WTC11 (cell line): ENCODE results near the gene CACNA2D3. TPM values are rescaled to one million over a fixed set of nuclear protein-coding genes. Genes with fewer than 3 reads are reported as not detected.

Source experiments
- ATAC-seq: fragments of 200-7000 bp; cut with Tn5 transposase; 2 replicates; pipeline ENCODE4 v1.10.0; 2021; ENCODE audit warnings: mild to moderate bottlenecking, moderate library complexity
- CTCF ChIA-PET: fragments of 300-600 bp; sonication (Branson Sonifier 250); formaldehyde crosslinking; loops from one replicate; lab custom pipeline; 2021; ENCODE audit warnings: antibody characterized with exemption; lab: Charles Lee
- POLR2A ChIA-PET: fragments of 350-600 bp; sonication (Branson Sonifier 250); formaldehyde crosslinking; loops from one replicate; lab custom pipeline; 2021; ENCODE audit warnings: antibody characterized with exemption; lab: Charles Lee
- DNase-seq: peaks from one replicate; pipeline ENCODE4 v3.0.0; 2021; ENCODE audit warnings: low spot score
- H3K27ac Mint-ChIP-seq: 2 replicates; pipeline ENCODE4 v1.8.0; 2021; ENCODE audit warnings: mixed read lengths
- H3K27me3 Mint-ChIP-seq: 2 replicates; pipeline ENCODE4 v1.8.0; 2021; ENCODE audit warnings: low read depth, mild to moderate bottlenecking, moderate library complexity, mixed read lengths
- H3K36me3 Mint-ChIP-seq: 2 replicates; pipeline ENCODE4 v1.8.0; 2021; ENCODE audit warnings: mixed read lengths
- H3K4me1 Mint-ChIP-seq: 2 replicates; pipeline ENCODE4 v1.8.0; 2022; ENCODE audit warnings: mixed read lengths
- H3K4me3 Mint-ChIP-seq: 2 replicates; pipeline ENCODE4 v1.8.0; 2021; ENCODE audit warnings: mild to moderate bottlenecking, moderate library complexity, mixed read lengths
- H3K9me3 Mint-ChIP-seq: 2 replicates; pipeline ENCODE4 v1.8.0; 2021; ENCODE audit warnings: mixed read lengths
- AFF4 ChIP-seq: sonication (generic); formaldehyde crosslinking; IDR thresholded peaks from 2 replicates; pipeline ENCODE4 v1.8.1; 2023; ENCODE audit warnings: mild to moderate bottlenecking, missing genetic modification reagents, borderline replicate concordance
- ATF2 ChIP-seq: sonication (generic); formaldehyde crosslinking; IDR thresholded peaks from 2 replicates; pipeline ENCODE4 v1.8.1; 2022; ENCODE audit warnings: low read depth, missing genetic modification reagents, borderline replicate concordance
- ATF6 ChIP-seq: sonication (generic); formaldehyde crosslinking; IDR thresholded peaks from 2 replicates; pipeline ENCODE4 v1.8.1; 2023; ENCODE audit warnings: mild to moderate bottlenecking, missing genetic modification reagents
- CDX4 ChIP-seq: fragments of 250-450 bp; sonication (Bioruptor Pico); IDR thresholded peaks from 2 replicates; pipeline ENCODE4 v1.9.0; 2021; ENCODE audit warnings: moderate library complexity, mild to moderate bottlenecking, inconsistent platforms, borderline replicate concordance
- FOXK1 ChIP-seq: sonication (generic); formaldehyde crosslinking; IDR thresholded peaks from 2 replicates; pipeline ENCODE4 v1.8.0; 2022; ENCODE audit warnings: mild to moderate bottlenecking, moderate library complexity, missing genetic modification reagents
- GABPB1 ChIP-seq: sonication (generic); formaldehyde crosslinking; IDR thresholded peaks from 2 replicates; pipeline ENCODE4 v1.8.1; 2023; ENCODE audit warnings: mild to moderate bottlenecking, missing genetic modification reagents
- GTF2I ChIP-seq: fragments of 250-450 bp; sonication (Bioruptor Pico); conservative IDR thresholded peaks from 2 replicates; pipeline ENCODE4 v1.4.0; 2021; ENCODE audit warnings: mild to moderate bottlenecking
- IRF2 ChIP-seq: sonication (generic); formaldehyde crosslinking; IDR thresholded peaks from 2 replicates; pipeline ENCODE4 v1.8.0; 2022; ENCODE audit warnings: low read depth, missing genetic modification reagents, borderline replicate concordance
- JUN ChIP-seq: sonication (generic); formaldehyde crosslinking; IDR thresholded peaks from 2 replicates; pipeline ENCODE4 v1.8.0; 2023; ENCODE audit warnings: mild to moderate bottlenecking, missing genetic modification reagents
- KAT7 ChIP-seq: sonication (generic); formaldehyde crosslinking; IDR thresholded peaks from 2 replicates; pipeline ENCODE4 v1.8.1; 2023; ENCODE audit warnings: missing genetic modification reagents, mild to moderate bottlenecking, borderline replicate concordance
- NFYB ChIP-seq: sonication (generic); formaldehyde crosslinking; conservative IDR thresholded peaks from 2 replicates; pipeline ENCODE4 v1.8.0; 2022; ENCODE audit warnings: low read depth, missing genetic modification reagents
- OVOL2 ChIP-seq: fragments of 250-450 bp; sonication (Bioruptor Pico); IDR thresholded peaks from 2 replicates; pipeline ENCODE4 v1.9.0; 2021; ENCODE audit warnings: mild to moderate bottlenecking, borderline replicate concordance
- SMAD3 ChIP-seq: sonication (generic); formaldehyde crosslinking; IDR thresholded peaks from 2 replicates; pipeline ENCODE4 v1.8.0; 2022; ENCODE audit warnings: missing genetic modification reagents, mild to moderate bottlenecking, borderline replicate concordance
- SMAD4 ChIP-seq: sonication (generic); formaldehyde crosslinking; IDR thresholded peaks from 2 replicates; pipeline ENCODE4 v1.8.0; 2022; ENCODE audit warnings: mild to moderate bottlenecking, missing genetic modification reagents
- TCF7 ChIP-seq: sonication (generic); formaldehyde crosslinking; IDR thresholded peaks from 2 replicates; pipeline ENCODE4 v1.8.0; 2022; ENCODE audit warnings: mild to moderate bottlenecking, low read depth, missing genetic modification reagents, moderate library complexity
- TEAD1 ChIP-seq: sonication (generic); formaldehyde crosslinking; IDR thresholded peaks from 2 replicates; pipeline ENCODE4 v1.8.0; 2022; ENCODE audit warnings: mild to moderate bottlenecking, missing genetic modification reagents
- USF1 ChIP-seq: sonication (generic); formaldehyde crosslinking; IDR thresholded peaks from 2 replicates; pipeline ENCODE4 v1.8.0; 2022; ENCODE audit warnings: mild to moderate bottlenecking, missing genetic modification reagents
- ZBTB21 ChIP-seq: sonication (generic); formaldehyde crosslinking; IDR thresholded peaks from 2 replicates; pipeline ENCODE4 v1.8.1; 2023; ENCODE audit warnings: mild to moderate bottlenecking, missing genetic modification reagents, borderline replicate concordance
- ZNF121 ChIP-seq: sonication (generic); formaldehyde crosslinking; IDR thresholded peaks from 2 replicates; pipeline ENCODE4 v1.8.0; 2023; ENCODE audit warnings: missing genetic modification reagents
- ZNF219 ChIP-seq: sonication (generic); formaldehyde crosslinking; IDR thresholded peaks from 2 replicates; pipeline ENCODE4 v1.8.0; 2023; ENCODE audit warnings: missing genetic modification reagents, mild to moderate bottlenecking, borderline replicate concordance
- ZNF232 ChIP-seq: sonication (generic); formaldehyde crosslinking; IDR thresholded peaks from 2 replicates; pipeline ENCODE4 v1.8.0; 2022; ENCODE audit warnings: mild to moderate bottlenecking, missing genetic modification reagents
- ZNF416 ChIP-seq: fragments of 250-450 bp; sonication (Bioruptor Pico); IDR thresholded peaks from 2 replicates; pipeline ENCODE4 v1.9.0; 2021; ENCODE audit warnings: mild to moderate bottlenecking, inconsistent platforms
- ZNF423 ChIP-seq: fragments of 250-450 bp; sonication (Bioruptor Pico); IDR thresholded peaks from 2 replicates; pipeline ENCODE4 v2.1.2; 2022; ENCODE audit warnings: mild to moderate bottlenecking, moderate library complexity
- ZSCAN18 ChIP-seq: fragments of 250-450 bp; sonication (Bioruptor Pico); IDR thresholded peaks from 2 replicates; pipeline ENCODE4 v2.1.2; 2022; ENCODE audit warnings: mild to moderate bottlenecking, moderate library complexity
- total RNA-seq: library from RNA; stranded (reverse); gene quantifications from 3 replicates; pipeline ENCODE4 v1.2.3, GENCODE V29; 2021

Gene CACNA2D3
- total RNA-seq, 1 experiment from 2014 or later: 5.0 TPM

GRCh38 chr3:54193093-54193492 lies 70.7 kb downstream of the CACNA2D3 start (continued):
- TF ChIP-seq KAT7 (CRISPR knock-in tag) (no peak), JUN (CRISPR knock-in tag) (no peak), GABPB1 (no peak), SMAD3 (CRISPR knock-in tag) (no peak), OVOL2 (CRISPR knock-in tag) (no peak)

GRCh38 chr3:54196360-54196991 lies 74.1 kb downstream of the CACNA2D3 start:
- ATAC-seq: no peak
- H3K9me3 Mint-ChIP-seq: peaks cover 24% of the 10 kb centered on the region
- CTCF ChIA-PET: no interaction called here
- H3K4me1 Mint-ChIP-seq: peaks cover 57% of the 10 kb centered on the region
- H3K4me3 Mint-ChIP-seq: no peak overlapping the region
- 0 out of 2 replicates have a peak, but pooled peaks cover 2% of the 10 kb centered on the region for H3K36me3 Mint-ChIP-seq
- no peak for DNase-seq
- TF ChIP-seq ATF2 (no peak), TCF7 (CRISPR knock-in tag) (no peak)
- TF ChIP-seq, all 79 proteins: peak for 0
- Mint-ChIP-seq H3K27ac (no peak overlapping the region), H3K27me3 (no peaks in the 10 kb centered on the region)
- POLR2A ChIA-PET: no interaction called here

- DNase-seq (no peak), ATAC-seq (no peak)
- no peak for TF ChIP-seq GABPB1
- no peak for TF ChIP-seq ZNF121
- TF ChIP-seq ZNF232 (CRISPR knock-in tag): no peak
- no peak for TF ChIP-seq ZBTB21 (CRISPR knock-in tag)
- no peak for TF ChIP-seq ATF6
- no peak for TF ChIP-seq CDX4 (CRISPR knock-in tag)
- TF ChIP-seq OVOL2 (CRISPR knock-in tag): no peak
- TF ChIP-seq ZNF219: no peak
- no peak for TF ChIP-seq IRF2 (CRISPR knock-in tag)
- TF ChIP-seq SMAD4 (CRISPR knock-in tag): no peak
- no peak for TF ChIP-seq ZNF423 (CRISPR knock-in tag)
- TF ChIP-seq TEAD1: no peak
- TF ChIP-seq ZSCAN18 (CRISPR knock-in tag): no peak
- no peak for TF ChIP-seq ZNF416
- no peak for TF ChIP-seq NFYB (CRISPR knock-in tag)
- no peak for TF ChIP-seq FOXK1
- TF ChIP-seq AFF4 (CRISPR knock-in tag): no peak
- TF ChIP-seq USF1 (CRISPR knock-in tag): no peak
- TF ChIP-seq GTF2I (CRISPR knock-in tag): no peak
- Mint-ChIP-seq H3K36me3 (0 out of 2 replicates have a peak, but pooled peaks cover 2% of the 10 kb centered on the region), H3K27me3 (no peaks in the 10 kb centered on the region), H3K9me3 (peaks cover 24% of the 10 kb centered on the region), H3K4me3 (no peak overlapping the region), H3K4me1 (peaks cover 50% of the 10 kb centered on the region), H3K27ac (no peak overlapping the region)
- POLR2A ChIA-PET: no interaction called here
- CTCF ChIA-PET: no interaction called here
Observed at GRCh38 chr3:54197509-54197908, 75.2 kb downstream of the CACNA2D3 start.
